ENCODE results near the gene ARL2.
"Not testable (repeated sequence)": the region's sequence is repeated elsewhere in the genome, so short reads cannot be mapped to it uniquely, and the experiment has no call there.

Gene ARL2

DNA sequence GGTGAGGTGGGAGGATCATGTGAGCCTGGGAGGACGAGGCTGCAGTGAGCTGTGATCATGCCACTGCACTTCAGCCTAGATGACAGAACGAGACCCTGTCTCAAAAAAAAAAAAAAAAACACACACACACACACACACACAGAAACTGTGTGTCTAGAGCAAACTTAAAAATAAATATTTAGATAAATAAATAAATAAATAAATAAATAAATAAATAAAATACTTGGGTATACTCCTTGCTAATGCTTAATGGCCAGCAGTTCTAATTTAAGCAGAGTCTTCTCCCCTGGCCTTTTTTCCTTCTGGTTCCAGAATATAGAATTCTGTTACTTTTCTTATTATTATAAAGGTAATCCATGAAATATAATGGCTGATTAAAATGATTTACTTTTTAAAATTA lies 5.1 kb upstream of the ARL2 start:
- no peak for DNase-seq

DNA sequence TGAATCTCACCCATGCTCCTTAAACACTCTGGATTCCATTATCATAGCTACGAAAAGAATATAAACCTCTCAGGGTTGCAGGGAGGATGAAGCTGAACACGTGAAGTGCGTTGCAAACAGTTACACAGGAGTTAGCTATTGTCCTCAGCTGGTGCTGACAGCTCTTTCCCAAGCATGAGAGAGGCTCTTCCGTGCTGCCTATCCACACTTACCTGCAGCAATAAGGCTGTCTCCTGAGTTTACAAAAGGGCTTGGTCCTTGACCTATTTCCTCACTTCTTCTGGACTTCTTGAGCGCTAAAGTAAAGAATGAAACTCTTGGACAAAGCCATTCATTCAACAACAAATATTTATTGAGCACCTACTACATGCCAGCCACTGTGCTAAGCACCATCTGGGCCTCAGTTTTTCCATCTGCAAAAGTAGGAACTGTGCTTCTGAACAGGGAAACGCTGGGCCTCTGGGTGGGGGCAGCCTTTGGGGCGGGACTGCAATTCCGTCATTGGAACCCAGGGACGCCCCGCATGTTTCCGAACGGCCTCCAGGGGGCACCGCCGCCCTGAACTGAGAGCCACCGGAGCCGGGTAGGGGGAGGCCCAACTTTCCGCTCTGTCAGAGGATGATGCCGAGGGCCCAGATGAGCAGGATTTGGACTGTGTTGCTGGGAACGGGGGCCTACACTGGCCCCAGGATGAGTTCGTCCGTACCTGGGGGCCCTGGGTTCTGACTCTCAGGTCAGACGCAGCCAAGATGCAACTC lies 651 bp upstream of the ARL2 start:
- DNase-seq: peak; percentile 82

GRCh38 chr11:65014726-65015227 lies 817 bp downstream of the ARL2 start:
- DNase-seq: no peak

GRCh38 chr11:65016705-65017104 lies 2.7 kb downstream of the ARL2 start:
- no peak for DNase-seq

- no peak for DNase-seq
Measured at GRCh38 chr11:65017937-65018336, 4.0 kb downstream of the ARL2 start.

DNA sequence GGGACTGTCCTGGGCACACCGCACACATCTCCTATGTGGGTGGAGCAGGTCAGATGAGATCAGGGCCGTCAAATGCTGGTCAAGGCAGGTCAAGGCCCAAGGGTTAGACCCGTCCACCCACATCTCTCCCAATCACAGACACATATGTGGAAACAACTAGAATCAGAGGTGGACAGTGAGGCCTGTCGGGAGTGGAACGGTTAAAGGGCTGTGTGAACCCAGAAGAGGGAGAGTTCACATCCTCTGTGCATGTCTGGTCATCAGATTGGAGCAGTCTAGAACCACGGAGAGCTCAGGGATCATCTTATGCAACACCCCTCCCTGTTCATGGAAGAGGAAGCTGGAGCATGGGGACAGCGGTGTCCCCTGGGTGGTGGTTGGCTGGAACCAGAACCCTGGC lies 5.9 kb downstream of the ARL2 start:
- no peak for DNase-seq

DNA sequence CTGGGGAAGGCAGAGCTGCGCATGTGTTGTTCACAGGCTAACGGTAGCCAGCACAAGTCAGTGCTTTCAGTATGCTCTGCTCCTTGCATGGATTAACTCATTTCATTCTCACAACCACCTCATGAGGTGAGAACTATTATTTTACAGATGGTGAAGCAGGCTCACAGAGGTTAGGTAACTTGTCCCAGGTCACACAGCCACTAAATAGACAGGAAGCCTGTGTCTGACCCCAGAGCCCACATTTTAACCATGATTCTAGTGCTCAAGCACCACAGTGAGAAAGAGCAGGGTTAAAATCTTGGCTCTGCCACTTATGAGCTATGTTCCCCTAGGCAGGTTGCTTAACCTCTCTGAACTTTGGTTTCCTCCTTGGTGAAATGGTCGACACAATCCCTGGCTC lies 7.0 kb downstream of the ARL2 start:
- DNase-seq: no peak

DNA sequence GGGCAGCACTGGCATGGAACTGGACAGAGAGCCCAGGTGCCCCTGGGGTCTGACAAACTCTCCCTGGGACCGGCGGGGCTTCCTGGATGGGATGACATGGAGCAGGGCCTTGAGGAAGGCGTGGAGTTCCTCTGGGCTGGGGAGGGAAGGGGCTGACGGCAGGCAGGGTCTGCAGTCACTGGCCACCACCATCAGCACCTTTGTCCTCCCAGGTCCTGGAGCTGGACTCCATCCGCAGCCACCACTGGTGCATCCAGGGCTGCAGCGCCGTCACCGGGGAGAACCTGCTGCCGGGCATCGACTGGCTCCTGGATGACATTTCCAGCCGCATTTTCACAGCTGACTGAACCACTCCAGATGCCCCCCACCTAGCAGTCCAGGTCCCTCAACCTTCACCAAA lies 7.5 kb downstream of the ARL2 start:
- no peak for DNase-seq

DNA sequence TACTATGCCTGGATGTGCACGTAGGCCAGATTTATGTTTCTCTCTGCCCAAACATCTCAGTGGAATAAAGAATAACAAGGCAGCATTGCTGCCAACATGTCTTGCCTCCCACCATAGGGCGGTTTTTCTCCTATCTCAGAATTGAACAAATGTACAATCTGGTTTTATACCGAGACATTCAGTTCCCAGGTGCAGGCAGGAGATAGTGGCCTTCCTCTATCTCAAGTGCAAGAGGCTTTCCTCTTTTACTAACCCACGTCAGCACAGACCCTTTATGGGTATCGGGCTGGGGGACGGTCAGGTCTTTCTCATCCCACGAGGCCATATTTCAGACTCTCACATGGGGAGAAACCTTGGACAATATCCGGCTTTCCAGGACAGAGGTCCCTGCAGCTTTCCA lies 9.5 kb downstream of the ARL2 start:
- DNase-seq: not testable (repeated sequence)

DNA sequence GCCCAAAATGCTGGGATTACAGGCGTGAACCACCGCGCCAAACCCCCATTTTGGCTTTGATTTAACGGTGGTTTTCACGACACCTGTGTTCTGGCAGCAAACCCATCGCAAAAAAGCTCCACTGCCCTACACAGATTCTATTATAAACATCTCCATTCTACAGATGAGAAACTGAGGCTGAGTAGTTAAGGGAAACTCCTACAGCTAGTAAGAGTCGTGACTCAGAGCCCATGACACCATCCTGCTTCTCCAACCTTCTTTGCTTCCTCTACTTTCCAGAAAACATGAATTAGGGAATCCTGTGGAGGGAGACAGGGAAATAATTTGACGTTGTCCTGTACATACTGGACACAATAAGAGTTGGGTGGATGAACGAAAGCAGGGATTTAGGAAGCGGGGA lies 12.8 kb downstream of the ARL2 start:
- DNase-seq: no peak

GRCh38 chr11:65027213-65028067 lies 13.5 kb downstream of the ARL2 start, which contains the start of gene SNX15:
Gene SNX15, plus strand, starts transcription at chr11:65027439. Its CDS starts 99 bp downstream, at chr11:65027538.
- DNase-seq: peak; percentile 97

DNA sequence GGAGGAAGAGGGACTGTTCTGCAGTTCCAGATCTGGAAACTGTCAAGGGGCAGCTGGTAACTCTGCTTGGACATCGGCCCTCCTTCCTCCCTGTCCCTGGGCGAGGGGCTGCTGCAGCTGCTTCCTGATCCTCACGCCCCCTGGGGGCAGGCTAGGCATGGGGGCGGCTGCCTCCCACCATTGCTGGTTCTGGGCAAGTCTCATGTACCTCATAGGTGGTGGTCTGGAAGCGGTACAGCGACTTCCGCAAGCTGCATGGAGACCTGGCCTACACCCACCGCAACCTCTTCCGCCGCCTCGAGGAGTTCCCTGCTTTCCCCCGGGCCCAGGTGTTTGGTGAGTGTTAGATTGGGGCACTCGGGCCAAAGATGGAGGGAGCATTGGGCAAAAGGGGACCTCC lies 18.3 kb downstream of the ARL2 start:
- DNase-seq: no peak

- DNase-seq: no peak
Measured at GRCh38 chr11:65034423-65034822, 20.5 kb downstream of the ARL2 start.

DNA sequence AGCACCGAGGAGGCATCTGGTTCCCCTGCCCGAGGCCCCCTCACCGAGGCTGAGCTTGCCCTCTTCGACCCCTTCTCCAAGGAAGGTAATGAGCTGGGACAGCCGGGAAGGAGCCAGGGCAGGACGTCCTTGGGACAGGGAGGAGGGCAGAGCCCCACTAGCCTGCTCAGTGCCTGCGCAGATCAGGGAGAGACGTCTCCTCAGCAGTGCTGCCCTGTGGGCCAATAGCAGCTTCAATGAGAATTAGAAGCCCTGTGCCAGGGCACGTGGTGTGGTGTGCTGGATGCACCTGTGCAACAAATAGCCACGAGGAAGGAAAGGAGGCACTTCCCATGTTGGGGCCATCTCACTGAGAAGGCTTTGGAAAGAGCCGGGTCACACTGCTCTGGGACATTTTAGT lies 21.6 kb downstream of the ARL2 start:
- DNase-seq: no peak

GRCh38 chr11:65036931-65037330 lies 23.0 kb downstream of the ARL2 start:
- DNase-seq: no peak

DNA sequence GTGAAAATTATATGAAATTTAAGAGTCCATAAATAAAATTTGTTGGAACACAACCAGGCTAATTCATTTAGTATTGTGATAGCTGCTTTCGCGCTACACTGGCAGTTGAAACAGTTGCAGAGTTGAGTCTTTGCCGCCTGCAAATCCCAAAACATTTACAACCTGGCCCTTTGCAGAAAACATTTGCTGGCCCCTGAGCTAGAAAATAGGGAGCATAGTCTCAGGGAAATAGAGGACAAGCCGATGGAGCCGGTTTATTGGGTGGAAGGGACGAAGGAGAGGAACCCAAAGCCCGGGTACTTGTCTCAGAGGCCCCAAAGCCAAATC lies 26.5 kb downstream of the ARL2 start:
- DNase-seq: no peak

- DNase-seq: peak; percentile 96
Measured at GRCh38 chr11:65040847-65041622, 27.1 kb downstream of the ARL2 start, which contains the start of gene SAC3D1. Gene SAC3D1, plus strand, starts transcription at chr11:65041210. Its CDS starts 83 bp downstream, at chr11:65041293.

DNA sequence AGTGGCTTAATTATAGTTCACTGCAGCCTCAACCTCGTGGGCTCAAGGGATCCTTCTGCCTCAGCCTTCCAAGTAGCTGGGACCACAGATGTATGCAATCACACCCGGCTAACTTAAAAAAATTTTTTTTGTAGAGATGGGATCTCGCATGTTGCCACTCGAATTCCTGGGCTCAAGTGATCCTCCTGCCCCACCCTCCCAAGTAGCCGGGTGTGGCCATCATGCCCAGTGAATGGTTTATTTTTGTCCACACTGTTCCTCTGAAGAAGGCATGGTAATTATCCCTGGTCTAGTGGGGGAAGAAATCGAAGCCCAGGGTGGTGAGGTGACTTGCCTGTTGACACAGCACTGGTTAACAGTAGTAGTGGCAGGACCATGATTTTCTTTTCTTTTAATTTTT lies 28.9 kb downstream of the ARL2 start:
- DNase-seq: no peak

DNA sequence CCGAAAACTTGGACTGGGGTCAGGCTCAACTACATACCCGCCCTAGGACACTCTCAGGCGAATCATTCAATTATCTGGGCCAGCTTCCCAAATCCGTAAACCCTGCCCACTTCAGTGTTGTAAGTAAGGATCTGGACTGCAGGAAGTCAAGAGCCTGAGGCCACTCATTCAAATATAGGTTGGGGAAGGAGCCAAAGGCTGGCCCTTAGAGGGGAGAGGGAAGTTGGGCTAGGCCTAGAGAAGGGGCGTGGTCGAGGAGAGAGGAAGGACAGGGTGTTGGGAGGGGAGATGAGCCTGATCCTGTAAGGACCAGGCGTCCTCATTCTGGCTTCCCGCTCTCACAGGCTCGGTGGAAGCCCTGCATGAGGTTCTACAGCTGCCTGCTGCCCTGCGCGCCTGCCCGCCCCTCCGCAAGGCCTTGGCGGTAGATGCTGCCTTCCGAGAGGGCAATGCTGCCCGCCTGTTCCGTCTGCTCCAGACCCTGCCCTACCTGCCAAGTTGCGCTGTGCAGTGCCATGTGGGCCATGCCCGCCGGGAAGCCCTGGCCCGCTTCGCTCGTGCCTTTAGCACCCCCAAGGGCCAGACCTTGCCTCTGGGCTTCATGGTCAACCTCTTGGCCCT lies 30.0 kb downstream of the ARL2 start:
- no peak for DNase-seq

GRCh38 chr11:65045061-65045460 lies 31.1 kb downstream of the ARL2 start:
- DNase-seq: no peak

DNA sequence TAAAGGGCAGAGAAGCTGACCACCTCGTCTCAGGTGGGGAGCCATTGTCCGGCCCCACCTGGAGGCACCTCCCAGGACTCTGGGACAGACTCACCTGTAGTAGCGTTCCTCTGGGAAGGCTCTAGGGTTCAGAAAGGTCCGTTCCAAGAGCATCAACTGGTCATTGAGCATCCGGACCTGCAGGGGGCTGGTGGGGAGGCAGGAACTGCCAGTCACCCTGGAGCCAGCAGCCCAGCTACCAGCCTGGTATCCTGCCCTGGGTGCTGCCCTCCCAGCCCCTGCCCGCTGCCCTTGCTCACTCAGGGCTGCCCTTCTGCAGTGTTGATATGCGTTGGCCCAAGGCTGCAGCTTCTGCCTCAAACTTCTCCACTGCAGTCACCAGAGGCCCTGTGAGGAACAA lies 31.8 kb downstream of the ARL2 start:
- no peak for DNase-seq

- DNase-seq: no peak
Measured at GRCh38 chr11:65047581-65048422, 33.8 kb downstream of the ARL2 start.
